Measurements from ENCODE around the gene PLEKHA1.

The PLEKHA1 gene

DNA sequence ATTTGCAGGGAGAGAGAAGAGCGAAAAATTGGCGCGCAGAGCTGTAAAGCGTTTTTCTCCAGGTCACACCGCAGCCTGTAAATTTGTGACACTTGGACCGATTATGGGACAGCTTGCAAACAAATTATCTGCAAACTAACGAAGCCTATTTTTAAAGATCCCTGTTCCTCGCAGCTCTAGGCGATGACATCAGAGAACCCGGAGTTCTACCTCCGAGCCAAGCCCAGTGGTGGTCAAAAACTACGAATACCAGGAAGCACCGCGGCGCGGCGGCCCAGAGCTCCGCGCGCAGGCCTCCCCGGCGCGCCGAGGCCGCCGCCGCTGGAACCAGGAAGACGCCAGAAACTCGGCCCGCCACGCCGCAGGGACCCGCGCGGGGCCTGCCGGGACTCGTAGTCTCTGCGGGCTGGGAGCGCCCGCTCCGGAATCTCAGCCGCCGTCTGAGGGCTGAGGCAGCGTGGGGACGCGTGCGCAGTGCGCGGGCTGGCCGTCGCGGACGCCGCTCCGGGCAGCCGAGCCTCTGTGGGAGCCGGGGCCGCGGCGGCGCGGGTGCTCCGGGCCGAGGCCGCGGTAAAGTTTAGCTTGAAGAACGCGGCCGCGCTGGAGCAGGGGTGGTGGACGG lies at the start of gene PLEKHA1:
Gene PLEKHA1, plus strand, starts transcription at position 472 of the 622 bp plus-strand sequence. CDS start 18,493 bp downstream, outside the sequence.
- peak; percentile 70 for DNase-seq (ENCODE audit: low read depth, low spot score)

DNA sequence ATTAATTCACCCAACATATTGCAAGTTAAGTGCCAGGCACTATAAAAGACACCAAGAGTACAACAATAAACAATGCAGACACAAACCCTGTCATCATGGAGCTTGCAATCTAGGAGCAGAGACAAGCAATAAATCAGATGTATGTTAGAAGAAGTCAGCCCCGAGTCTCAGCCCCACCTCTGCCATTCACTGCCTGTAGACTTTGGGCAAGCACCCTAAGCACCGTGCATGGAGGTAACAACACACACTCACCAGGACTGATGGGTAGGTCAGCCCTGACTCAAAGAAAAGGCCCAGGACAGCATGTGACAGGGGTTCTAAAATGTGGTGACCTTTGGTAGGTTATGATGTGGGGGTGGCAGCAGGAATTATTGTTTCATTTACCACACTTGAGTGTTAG lies 49.3 kb upstream of the PLEKHA1 start:
- DNase-seq (ENCODE audit: low read depth, low spot score) = no peak

DNA sequence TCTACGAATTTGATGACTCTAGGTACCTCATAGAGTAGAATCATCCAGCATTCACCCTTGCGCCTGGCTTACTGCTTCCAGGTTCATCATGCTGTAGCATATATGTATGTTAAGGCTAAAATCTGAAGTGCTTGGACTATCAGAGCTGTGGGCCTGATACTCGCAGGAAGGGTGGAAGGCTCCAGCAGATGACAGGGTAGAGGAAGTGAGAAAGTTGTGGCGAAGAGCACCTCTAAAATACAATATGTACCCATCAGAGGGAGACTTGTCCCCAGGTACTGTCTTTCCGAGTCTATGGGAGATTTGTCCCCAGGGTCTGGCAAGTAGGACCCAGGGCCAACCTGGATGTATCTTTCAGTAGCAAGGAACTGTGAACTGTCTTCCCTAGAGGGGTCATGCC lies 48.1 kb upstream of the PLEKHA1 start:
- no peak for DNase-seq (ENCODE audit: low read depth, low spot score)

DNA sequence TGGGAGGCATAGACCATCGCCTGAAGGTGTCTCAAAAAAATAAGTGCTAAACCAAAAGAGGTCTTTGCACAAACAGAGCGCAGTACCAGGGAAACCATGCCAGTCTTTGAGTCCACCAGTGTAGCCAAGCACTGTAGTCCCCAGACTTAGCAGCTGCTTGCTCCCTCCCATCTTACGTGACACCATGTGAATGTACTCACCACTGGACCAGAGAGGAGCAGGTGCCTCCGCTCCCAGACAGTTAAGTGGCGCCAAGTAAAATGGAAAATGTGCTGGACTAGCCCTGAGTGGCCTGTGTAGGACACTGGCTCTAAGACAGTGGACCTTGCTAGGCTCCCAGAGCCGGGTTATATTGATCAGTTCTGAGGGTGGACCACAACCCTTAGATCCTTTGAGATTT lies 47.7 kb upstream of the PLEKHA1 start:
- no peak for DNase-seq (ENCODE audit: low read depth, low spot score)

DNA sequence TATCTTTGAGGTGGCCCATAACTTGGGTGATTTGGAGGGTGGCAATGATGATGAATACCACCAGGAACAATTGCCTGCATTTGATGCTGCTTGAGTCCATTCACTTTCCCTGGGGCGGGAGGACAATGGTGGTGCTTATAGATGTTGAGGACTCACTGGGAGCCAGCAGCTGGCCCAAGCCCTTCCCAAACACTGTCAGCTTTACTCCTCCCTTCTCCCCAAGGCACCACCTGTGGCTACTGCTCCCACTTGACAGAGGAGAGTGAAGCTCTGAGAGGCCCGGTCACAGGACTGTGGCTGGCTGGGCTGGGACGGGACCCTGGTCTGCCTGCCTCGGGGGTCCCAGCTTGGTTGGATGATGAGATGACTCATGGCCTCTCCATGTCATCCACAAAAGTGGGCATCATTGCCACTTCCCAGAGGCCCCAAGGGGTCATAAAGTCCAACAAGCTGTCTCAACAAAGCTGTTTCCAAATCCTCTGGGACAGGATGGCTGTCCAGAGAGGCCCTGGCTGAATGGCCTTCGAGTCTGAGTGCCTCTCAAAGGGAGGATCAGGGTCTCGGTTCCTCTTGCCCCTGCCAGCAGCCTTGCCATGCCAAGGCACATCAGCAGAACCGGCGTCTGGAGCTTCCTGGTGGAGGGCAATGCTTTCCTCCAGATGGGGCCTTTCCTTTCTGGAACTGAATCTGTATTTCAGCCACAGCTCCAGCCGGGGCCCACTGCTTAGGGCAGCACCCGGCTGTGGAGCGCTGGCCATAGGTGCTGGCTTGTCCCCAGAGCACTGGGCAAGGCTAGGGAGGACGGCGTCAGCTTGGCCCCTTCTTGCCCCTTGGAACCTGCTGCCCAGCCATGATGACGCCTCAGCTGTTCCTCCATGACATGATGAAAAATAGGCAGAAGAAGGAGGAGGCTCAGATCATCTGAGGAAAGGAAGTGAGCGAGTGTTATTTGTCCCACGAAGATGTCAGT lies 47.0 kb upstream of the PLEKHA1 start:
- no peak for DNase-seq (ENCODE audit: low read depth, low spot score)

- no peak for DNase-seq (ENCODE audit: low read depth, low spot score)
These were observed 45.8 kb upstream of the PLEKHA1 start for GRCh38 chr10:122328676-122329075.

DNA sequence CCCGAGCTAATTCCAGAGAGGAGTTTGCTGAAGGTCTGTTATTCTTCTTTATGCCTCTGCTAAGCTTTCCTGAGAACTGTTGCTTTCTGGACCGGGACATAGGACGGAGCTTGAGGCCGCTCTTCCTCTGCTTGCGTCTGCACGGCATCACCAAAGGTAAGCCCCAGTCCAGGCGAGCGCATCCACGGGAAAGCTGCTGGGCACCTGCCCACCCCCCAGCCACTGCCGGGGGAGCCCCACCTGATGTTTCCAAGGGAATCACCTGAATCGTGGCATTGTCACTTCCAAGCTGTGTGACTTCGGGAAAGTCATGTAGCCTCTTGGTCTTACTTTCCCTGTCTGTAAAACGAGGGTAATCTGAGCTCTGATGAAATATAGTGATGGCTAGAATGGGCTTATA lies 45.1 kb upstream of the PLEKHA1 start:
- DNase-seq (ENCODE audit: low read depth, low spot score) = no peak

- DNase-seq (ENCODE audit: low read depth, low spot score) = no peak
These were observed 43.4 kb upstream of the PLEKHA1 start for GRCh38 chr10:122331100-122331499.

DNA sequence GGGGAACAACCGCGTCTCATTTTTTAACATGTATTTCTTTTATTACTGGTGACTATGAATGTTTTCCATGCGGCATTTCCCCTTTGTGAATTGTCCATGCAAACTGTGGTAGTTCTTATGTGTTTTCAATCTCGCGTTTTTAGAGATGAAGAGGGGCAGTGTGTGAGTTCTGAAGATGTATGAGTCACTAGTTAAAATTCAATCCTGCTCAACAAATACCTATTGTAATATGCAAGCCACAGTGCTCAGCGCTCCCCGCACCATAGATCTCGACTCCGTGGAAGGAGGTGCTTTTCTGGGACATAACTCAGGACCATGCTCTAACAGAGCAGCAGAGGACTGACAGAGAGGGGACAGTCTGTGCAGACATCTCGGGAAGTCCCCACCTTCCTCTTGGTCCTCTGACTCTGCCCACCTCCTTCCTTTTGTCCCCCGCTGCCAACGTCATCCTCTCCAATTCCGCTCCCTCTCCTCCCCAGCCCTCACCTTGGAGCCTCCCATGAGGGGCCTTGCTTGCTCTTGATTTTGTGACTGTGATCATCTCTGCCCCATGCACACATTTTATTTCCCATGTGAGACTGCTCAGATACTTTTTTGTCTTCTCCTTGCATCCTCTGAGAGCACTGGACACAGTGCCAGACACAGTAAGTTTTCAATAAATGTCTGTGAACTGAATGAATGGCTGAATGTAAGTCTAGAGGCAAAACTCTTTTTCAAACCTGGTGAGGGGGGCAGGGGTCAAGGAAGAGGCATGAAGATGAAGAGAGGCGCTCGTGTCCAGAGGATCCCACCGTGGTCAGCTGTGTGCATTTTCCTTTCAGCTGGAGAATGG lies 42.7 kb upstream of the PLEKHA1 start:
- DNase-seq (ENCODE audit: low read depth, low spot score) = no peak

DNA sequence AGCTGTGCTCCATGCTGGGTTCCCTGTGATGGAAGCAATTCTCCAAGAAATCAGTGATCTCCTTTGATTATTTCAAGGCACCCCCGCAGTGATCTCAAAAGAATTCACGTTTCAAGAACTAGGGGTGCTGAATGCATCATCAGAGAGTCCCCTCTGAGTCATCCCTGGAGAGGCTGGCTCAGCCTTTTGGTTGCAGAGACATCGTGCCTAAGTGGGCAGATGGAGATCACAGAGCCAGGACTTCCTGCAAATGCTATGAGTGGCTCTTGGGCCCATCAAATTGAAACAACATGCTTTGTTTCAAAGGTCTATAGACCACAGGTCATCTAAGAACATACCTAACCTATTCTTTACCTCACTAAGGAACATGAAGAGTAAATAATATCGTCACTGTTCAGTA lies 41.5 kb upstream of the PLEKHA1 start:
- no peak for DNase-seq (ENCODE audit: low read depth, low spot score)

DNA sequence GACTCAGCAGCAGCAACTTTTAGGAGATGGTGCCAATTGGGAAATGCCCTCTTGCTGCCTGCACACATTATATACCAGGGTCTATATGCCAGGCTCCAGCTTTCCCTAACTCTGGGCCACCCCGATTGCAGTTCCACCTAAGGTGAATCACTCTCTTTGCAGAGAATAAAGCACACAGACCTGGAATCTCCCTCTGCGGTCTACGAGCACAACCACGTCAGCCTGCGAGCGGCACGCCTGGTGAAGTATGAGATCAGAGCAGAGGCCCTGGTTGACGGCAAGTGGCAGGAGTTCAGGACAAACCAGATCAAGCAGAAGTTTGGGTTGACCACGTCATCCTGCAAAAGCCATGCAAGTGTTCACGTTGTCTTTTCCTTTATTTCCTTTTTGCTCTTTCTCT lies 38.2 kb upstream of the PLEKHA1 start:
- no peak for DNase-seq (ENCODE audit: low read depth, low spot score)

DNA sequence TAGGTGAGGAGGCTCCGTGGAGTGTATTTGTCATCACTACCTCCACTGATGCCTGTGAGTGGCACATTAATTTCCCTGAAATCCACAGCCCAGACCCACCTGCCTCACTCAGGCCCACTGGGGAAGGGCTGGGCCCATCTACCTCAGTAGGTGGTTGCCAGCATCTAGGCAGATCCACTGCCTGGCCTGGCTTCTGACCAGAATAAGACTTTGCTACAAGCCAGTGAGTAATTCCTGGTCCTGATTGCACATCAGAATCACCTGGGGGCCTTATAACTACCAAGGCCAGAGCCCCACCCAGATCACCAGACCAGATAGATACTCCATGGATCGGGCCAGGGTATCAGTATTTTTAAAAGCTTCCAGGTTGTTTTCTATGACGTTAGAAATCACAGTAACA lies 37.5 kb upstream of the PLEKHA1 start:
- DNase-seq (ENCODE audit: low read depth, low spot score) = no peak

DNA sequence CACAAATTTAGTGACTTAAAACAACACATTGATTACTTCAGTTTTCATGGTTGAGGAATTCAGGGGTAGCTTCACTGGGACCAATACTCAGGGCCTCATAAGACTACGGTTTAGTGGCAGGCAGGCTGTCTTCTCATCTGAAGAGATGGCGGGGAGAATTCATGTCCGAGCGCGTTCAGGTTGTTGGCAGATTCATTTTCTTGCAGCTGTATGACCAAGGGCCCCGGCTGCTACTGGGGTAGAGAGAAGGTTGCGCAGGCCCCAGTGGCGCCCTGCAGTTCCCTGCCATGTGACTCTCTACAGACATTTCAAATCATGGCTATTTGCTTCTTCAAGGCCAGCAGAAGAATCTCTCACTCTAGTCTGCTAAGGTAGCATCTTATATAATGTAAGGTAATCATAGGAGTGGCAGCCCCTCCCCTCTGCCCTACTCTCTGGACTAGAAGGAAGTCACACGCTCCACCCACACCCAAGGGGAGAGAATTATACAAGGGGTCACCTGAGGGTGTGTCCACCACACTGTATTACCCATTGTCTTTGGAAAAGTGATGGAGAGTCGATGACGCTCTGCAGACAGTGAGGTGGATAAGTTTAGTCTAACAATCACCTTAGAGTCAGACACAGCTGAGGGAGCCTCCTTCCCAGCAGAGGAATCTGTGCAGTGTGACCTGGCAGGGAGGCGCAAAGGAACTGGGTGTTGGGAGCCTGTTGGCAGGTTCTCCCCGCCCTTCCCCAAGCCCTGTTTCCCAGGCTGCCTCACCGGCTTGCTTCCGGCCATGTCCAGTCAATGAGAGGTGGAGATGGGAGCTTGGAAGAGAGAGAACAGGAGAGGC lies 35.7 kb upstream of the PLEKHA1 start:
- no peak for DNase-seq (ENCODE audit: low read depth, low spot score)

DNA sequence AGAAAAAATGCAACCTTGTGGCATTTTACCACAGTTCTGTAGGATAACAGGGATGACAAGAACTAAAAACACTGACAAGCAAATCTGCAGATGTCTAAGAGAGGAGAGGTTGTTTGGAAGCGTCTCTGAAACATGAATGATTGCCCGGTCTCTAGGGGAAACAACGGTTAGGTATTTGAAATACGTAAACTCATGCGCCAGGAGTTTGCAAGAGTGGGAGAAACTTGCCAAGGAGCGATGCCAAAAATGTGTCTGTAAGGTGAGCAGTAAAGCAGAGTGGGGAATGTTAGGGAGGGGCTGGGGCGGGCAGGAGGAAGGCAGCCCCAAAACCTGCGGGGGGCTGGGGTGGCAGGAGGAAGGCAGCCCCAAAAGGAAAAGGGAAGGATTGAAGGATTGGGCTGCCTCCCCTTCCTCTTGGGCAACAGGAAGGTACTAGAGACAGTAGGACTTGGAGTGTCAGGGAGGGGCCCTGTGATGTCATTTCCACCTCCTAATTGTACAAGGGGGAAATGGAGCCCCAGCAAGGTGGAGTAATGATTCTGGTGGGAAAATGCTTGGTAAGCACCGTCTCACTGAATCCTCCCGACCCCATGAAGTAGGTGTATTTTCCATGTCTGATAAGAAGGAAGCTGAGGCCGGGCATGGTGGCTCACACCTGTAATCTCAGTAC lies 33.2 kb upstream of the PLEKHA1 start:
- no peak for DNase-seq (ENCODE audit: low read depth, low spot score)

- peak; percentile 29 for DNase-seq (ENCODE audit: low read depth, low spot score)
These were observed 32.0 kb upstream of the PLEKHA1 start for GRCh38 chr10:122342293-122343134.

DNA sequence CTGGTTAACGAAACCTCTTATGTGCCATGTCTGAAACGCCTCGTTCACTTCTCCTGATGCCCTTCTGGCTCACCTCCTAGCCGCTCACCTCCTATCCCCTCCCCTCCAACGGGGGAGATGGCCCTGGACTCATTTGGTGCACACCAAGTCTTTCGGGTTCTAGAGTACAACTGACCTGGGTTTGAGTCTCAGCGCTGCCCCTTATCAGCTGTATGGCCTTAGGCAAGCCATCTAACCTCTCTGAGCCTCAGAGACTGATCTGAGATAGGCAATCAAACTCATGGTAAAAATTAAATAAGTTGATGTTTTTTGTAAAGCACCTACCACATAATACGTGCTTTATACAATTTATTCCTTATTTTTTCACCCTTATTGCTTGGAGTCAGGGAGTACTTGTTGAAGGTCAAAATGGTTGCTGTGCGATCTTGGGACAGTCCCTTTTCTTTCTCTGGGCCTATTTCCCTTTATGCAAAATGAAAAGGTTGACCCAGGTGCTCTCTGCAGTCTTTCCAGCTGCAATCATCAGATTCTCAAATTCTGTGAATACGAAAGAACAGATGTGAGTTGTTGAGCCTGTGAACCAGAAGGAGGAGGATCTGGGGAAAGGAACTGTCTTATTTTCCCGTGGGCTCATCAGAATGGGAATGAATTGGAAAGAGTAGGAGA lies 31.2 kb upstream of the PLEKHA1 start:
- no peak for DNase-seq (ENCODE audit: low read depth, low spot score)

- DNase-seq (ENCODE audit: low read depth, low spot score) = no peak
These were observed 30.6 kb upstream of the PLEKHA1 start for GRCh38 chr10:122343936-122344335.

- DNase-seq (ENCODE audit: low read depth, low spot score) = no peak
These were observed 29.7 kb upstream of the PLEKHA1 start for GRCh38 chr10:122344741-122345258.

Data from brain pericyte (primary cell).